GM19395 (cell line): Measurements from ENCODE around the gene DMAP1.
A peak's percentile ranks its signal among the peaks of the same experiment; 100 is the strongest.
"Not testable (repeated sequence)": the region's sequence is repeated elsewhere in the genome, so short reads cannot be mapped to it uniquely, and the experiment has no call there.

Experiments used
- ATAC-seq: cut with Tn5 transposase; IDR thresholded peaks from one replicate; pipeline ENCODE4 v1.9.1; 2021; ENCODE audit warnings: mild to moderate bottlenecking, moderate library complexity; ENCODE audit not compliant: unreplicated experiment

The DMAP1 gene, protein sequence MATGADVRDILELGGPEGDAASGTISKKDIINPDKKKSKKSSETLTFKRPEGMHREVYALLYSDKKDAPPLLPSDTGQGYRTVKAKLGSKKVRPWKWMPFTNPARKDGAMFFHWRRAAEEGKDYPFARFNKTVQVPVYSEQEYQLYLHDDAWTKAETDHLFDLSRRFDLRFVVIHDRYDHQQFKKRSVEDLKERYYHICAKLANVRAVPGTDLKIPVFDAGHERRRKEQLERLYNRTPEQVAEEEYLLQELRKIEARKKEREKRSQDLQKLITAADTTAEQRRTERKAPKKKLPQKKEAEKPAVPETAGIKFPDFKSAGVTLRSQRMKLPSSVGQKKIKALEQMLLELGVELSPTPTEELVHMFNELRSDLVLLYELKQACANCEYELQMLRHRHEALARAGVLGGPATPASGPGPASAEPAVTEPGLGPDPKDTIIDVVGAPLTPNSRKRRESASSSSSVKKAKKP

DNA sequence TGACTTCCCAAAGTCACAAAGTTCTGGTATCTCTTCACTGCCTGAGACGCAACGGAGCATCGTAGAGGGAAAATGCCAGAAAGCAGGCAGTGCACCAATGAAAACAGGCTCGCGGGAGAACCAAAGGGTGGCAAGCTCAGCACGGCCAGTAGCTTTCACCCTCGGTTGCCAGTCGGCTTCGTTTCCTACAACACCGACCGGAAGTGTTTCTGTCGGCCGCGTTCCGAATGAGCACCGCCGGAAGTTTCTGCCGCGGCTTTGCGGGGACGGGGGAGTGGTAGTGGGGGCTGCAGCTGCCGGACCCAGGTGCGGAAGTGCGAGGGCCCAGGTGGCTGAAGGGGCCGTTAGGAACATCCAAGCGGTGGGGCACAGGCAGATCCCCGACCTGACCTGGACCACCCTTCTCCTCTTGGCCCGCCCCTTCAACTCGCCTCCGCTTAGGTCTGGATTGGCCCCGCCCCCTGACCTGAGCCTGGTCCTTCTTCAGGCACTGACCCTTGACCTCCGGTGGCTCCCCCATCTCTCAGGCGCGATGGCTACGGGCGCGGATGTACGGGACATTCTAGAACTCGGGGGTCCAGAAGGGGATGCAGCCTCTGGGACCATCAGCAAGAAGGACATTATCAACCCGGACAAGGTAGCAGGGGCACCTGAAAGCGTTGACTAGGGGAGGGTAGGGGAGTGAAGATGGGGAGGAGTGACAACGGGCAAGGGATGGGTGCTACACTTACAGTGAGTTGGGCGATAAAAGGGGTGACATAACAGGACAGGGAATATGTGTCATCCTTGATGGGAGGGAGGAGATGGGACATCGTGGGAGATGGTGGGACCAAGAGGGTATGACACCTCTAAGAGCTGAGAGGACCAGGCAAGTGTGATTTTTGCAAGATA, at the start of gene DMAP1:
TSS of gene DMAP1 (plus strand) at position 250 of the 891 bp plus-strand sequence. CDS start at position 533, 283 bp downstream.
- ATAC-seq = peak; percentile 76

DNA sequence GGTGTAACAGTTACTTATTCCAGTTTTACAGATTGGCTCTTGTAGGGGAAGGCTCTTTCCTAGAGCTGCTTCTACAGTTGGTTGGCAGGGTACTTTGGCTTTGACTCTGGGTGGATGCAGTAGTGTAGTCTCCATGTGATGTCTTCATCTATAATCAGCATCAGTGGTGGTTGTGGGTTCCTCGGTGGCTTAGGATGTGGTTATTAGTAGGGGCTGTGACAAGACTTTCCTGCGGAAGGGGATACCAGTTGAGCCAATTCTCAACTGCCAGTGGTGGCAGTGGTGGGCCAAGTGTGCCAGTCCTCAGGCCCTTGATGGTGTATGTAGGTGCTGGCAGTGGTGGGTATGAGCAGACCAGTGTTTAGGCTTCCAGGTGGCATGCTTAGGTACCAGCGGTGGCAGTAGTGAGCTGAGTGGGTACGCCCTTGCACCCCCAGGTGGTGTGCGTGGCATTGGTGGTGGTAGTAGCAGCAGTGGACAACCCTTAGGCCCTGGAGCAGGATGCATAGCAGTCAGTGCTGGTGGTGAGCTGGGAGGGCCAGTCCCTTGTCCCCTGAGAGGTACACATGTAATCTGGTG, 44.7 kb upstream of the DMAP1 start:
- no peak for ATAC-seq

DNA sequence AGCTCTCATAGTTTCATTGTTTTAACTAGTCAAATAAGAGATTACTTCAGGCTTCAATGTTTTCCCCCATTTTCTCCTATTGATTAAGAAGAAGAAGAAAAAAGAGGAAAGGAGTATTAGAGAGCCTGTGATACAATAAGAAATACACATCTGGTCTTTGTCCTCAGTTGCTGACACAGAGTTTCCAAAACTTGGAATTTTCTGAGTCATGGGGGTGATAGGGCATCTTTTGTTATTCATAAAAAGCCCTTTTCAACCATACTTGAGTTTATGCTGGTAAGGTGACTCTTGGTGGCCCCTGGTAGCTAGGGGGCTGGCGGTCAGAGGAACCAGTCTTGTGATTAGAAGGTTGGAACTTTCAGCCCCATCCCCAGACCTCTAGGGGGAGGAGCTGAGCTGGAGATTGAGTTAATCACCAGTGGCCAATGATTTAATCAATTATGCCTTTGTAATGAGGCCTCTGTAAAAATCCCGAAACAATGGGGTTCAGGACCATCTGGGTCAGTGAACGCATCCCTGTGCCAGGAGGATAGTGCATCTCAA, 42.9 kb upstream of the DMAP1 start:
- no peak for ATAC-seq

DNA sequence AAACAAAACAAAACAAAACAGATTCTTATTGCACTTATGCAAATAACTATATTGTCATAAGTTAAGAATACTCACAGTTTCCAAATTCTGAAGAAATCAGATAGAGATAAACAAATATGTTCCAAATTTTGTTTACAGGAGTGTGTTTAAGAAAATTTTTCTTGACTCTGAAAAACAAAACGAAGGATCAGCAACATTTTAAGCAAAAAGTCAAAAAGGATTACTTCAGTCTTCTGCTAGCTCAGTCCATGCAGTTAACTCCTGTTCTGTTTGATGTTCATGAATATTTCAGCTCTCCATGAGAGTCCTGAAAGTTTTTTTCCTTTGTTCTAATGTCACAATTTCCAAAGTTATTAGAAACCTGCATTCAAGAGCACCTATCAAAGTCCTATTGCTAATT, 38.6 kb upstream of the DMAP1 start:
- ATAC-seq = no peak

DNA sequence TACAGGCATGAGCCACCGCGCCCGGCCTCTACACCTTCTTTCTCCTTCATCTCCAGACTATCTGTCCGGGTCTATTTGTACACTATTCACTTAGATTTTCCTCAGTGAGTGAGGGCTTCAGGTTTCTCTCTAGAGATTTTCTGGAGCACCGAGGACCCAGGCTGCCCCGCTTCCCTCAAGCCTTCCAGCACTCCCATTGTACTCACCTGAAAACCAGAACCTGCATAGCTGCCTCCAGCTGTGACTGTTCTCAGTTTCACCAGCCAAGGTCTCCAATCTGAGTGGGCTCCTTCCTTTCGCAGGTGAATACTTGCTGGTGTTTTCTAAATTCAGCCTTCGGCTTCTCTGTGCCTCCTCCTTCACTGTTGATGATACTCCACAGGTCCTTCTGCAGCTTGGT, 12.9 kb upstream of the DMAP1 start:
- no peak for ATAC-seq

DNA sequence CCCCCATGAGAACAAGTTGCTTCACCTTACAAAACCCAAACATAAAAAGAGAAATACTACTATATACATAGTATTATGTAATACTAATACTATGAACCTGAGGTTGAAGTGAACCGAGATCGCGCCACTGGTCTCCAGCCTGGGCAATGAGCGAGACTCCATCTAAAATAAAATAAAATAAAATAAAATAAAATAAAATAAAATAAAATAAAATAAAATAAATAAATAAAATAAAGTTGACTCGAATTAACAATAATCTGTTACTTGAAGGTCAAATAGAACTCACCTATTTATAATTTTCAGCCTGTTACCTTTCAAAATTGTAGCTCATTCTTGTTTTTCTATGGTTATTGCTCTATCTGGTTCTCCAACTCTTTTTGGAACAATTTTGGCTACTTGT, 6.7 kb upstream of the DMAP1 start:
- not testable (repeated sequence) for ATAC-seq

DNA sequence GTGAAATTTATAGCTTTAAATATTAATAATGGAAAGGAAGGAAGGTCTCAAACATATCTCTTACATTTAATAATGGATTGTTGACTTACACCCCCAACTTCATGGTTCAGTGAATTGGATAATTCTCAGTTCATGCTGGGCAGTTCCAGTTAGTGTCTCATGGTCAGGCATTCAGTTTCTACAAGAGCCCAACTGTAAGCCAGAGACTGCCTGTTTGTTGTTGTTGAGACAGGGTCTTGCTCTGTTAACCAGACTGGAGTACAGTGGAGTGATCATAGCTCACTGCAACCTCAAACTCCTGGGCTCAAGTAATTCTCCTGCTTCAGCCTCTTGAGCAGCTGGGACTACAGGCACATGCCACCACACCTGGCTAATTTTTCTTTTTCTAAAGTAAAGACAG, 5.0 kb upstream of the DMAP1 start:
- no peak for ATAC-seq

DNA sequence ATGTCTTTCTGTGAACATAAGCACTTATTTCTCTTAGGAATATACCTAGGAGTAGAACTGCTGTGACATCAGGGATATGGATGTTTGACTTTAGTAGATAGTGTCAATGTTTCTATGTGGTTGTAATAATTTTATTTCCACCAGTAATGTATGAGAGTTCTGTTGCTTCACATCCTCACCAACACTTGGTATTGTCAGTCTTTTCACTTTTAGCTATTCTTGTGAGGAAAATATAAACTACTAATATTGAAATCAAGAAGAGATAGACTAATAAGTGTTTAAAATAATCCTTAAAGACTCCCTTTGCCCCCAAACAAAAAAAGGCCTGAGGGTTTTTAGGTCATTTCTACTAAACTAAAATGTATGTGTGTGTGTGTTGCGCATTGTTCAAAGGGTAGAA, 2.7 kb upstream of the DMAP1 start:
- ATAC-seq = no peak

DNA sequence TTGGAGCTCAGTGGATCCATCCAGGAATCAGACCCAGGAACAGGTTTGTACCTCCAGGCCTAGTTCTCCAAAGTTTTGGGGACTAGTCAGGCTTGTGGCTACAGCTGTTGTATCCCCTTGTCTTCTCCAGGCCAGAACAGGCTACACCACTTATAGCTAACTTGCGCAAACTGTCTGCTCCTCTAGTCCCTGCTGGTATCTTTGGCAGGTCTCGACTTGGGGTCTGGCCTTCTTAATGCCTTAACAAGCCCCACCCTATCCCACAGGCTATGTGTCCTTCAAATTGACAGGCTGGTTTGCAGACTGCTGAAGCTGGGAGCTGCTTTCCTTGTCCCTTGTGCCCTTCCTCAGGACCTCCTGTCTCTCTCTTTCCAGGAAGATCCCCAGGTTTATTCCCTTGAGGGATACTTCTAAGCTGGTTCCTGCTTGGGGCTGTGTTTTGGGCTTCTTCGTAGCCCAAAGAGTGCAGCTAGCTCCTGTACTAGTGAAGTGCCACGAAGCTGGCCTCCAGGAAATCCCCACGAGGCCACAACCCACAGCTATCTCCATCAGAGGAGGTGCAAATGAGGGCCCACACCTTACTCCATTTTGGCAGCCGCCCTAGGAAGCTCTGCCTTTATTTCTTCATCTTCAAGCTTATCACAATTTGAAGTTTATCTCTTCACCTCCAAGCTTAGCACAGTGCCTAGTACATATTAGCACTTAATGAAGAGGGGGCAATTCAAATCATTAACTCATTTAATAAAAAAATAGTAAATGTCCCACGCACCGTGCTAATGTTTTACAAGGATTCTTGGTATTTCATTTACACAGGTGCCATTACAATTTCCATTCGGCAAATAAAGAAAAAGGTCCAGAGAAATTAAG, 683 bp upstream of the DMAP1 start:
- ATAC-seq = peak; percentile 14

DNA sequence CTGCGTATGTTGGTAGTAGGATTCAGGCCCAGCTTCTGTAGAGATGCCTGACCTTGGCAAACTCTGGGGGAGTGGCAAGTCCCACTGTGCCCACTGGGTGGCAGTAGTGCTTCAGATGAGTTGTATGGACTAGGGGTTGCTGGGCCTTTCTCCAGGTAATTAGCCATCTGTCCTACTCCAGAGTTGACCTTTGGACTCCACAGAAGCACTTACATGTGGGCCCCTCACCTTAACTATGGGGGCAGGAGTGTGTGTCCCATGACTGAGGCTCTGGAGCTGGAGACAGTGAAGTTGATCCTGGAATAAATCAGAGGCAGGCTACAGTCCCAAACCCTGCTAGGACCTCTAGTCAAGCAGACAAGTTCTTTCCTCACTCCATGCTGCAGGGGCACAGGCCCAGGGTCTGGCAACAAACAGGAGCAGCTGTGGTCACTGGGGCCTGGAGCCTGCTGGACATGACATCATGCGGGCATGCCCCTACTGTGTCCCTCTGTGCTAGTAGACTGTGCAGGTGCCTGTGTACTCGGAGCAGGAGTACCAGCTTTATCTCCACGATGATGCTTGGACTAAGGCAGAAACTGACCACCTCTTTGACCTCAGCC, 4.6 kb downstream of the DMAP1 start:
- no peak for ATAC-seq

DNA sequence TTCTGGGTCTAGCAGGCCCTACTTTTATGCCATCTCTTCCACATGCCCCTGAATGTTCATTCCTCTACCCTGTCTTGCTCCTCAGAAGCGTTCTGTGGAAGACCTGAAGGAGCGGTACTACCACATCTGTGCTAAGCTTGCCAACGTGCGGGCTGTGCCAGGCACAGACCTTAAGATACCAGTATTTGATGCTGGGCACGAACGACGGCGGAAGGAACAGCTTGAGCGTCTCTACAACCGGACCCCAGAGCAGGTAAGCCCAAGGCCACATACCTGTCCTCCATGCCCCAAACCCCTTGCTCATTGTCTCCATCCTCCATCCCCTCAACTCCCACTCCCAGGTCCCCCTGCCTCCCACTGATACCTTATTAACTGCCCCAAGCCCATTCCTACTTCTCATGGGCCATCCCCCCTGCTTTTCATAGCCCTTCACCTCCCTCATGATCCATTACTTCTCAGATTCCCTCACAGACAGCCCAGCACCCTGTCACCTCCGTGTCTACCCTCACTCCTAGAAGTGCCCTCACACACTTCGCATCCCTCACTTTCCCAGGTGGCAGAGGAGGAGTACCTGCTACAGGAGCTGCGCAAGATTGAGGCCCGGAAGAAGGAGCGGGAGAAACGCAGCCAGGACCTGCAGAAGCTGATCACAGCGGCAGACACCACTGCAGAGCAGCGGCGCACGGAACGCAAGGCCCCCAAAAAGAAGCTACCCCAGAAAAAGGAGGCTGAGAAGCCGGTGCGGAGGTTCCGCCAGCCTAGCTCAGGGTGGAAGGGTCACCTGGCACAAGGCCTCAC, 5.4 kb downstream of the DMAP1 start:
- ATAC-seq = no peak

DNA sequence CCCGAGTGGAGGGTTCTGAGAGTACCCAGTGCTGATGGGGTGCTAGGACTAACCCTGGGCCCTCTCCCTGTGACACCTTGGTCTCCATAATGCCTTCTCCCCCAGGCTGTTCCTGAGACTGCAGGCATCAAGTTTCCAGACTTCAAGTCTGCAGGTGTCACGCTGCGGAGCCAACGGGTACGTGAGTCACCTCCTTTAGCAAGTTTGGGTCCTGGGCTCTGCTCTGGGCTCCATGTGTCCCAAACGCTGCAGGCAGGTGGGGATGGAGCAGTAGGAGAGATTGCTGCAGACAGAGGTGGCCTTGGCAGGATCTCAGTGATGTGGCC, 6.0 kb downstream of the DMAP1 start:
- ATAC-seq = no peak

DNA sequence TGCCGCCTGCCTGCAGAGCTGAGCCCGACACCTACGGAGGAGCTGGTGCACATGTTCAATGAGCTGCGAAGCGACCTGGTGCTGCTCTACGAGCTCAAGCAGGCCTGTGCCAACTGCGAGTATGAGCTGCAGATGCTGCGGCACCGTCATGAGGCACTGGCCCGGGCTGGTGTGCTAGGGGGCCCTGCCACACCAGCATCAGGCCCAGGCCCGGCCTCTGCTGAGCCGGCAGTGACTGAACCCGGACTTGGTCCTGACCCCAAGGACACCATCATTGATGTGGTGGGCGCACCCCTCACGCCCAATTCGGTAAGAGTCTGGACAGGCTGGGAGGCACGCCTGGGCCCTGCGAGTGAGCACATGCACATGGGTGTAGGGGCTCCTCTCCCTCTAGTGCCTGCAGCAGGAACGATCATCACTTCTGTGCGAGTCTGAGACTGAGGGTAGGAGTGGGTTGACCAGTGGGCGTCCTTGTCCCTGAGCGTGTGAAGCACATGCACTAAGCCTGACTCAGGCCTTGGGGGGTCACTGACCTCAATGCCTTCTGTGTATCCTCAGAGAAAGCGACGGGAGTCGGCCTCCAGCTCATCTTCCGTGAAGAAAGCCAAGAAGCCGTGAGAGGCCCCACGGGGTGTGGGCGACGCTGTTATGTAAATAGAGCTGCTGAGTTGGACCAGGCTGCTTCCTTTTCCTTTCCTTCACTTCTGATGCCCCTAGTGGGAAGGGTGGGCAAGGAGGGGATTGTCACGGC, 6.9 kb downstream of the DMAP1 start:
- ATAC-seq = no peak

DNA sequence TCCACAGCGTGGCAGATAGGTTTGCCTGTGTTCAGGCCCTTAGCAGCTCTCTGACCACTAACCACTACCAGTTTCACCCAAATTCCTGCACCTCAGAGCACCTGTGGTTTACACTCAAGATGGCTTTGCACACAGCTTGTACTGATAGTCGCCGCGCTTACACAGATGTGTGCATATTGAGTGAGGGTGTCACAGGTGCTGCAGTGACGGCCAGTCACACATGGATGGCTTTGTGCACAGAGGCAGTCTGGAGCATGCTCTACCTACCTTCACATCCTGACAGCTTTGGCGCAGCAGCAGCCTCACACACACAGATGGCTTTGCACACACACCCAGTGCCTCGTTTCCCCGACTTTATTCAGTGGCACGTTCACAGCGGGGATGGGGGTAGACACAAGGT, 7.5 kb downstream of the DMAP1 start:
- no peak for ATAC-seq

DNA sequence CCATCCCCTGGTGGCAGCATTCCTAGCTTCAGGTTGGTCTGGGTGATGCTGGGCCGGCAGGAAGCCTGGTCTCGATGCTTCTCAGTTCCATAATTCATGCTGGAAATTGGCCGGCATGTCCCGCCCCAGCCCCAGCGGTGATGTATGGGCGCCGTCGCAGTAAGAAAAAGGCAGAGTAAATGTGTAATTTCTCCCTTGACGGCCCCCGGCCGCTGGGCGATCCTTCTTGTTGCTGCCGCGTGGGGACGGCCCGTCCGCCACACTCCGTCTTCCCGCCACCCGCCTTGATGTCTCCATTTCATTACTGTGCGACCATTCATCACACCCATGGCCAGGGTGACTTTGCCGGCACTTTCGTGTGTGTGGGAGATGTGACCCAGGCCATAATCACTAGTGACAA, 8.5 kb downstream of the DMAP1 start:
- ATAC-seq = no peak

DNA sequence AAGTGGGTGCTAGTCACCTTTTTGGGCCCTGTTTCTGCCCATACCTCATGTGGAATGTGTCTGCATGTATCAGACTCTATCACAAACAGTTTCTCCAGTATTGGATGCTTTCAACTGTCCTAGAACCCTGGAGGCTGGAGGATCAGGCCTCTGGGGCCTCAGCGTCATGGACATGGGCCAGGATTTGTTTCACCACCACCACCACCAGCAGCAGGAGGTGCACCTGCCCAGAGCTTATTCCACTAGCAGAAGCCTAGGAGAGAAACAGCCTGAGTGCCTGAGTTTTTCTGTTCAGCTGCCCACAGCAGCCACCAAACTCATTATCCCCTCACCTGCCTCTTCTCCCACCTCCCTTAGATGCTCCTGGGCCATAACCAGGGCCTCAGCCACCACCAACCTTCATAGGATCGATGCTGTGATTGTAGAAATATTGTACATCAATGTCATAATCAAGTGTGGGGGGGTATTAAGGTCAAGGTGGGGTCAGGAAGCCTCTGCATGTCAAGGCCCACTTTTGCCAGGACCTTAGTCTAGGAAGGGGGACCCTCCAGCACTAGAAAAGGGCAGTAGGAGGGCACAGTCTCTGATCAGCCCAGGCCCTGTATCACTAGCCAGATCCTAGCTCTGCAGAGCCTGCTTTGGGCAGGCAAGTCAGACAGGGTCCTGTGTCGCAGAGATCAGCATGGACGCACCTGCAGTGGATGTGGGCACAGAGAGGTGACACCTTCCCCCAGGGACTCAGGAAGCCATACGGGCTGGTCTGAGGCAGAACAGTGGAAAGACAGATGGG, 9.3 kb downstream of the DMAP1 start:
- no peak for ATAC-seq

DNA sequence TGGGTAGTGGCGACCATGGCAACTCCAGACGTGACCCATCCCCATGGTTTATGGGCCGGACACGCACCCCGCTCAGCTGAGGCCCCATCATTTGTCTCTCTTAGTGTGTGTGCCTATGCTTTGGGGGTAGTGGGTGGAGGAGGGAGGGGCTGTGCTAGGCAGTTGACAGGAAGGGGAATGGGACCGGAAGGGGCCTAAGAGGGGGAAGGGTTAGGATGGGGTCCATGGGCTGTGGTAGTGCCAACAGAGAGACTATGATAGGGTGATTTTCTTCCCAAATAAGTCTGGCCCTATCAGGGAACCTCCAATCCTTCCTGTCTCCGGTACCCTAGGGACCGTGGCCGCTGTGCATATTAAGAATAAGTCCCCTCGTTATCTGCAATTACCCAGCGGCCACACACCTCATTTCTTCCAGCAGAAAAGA, 9.9 kb downstream of the DMAP1 start:
- ATAC-seq = no peak

DNA sequence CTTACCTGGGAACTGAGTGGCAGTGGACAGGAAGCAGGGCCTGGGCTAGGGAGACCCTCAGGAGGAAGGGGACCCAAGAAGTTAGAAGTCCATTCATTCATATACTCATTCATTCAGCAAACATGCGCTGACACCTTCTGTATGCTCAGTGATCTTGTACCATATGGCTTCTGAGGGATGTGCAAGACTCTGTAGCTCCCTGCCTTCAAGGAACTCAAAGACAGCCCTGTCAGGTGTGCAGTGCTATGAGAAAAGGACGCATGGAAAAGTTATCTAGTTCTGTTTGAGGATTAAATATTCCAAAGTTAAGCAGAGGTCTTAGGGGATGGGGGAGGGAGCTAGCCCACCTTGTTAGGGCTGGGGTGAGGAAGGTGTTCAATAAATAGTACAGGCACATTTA, 12.5 kb downstream of the DMAP1 start:
- ATAC-seq = no peak
